Activated naive CD4-positive, alpha-beta T cell treated with Interleukin-2 at 50 U/mL for 16 hours (primary cell): ENCODE results near the gene FAM168A.

Source experiments
- DNase-seq: peaks from one replicate; pipeline ENCODE4 v3.0.0-alpha.2; 2020

FAM168A gene, protein sequence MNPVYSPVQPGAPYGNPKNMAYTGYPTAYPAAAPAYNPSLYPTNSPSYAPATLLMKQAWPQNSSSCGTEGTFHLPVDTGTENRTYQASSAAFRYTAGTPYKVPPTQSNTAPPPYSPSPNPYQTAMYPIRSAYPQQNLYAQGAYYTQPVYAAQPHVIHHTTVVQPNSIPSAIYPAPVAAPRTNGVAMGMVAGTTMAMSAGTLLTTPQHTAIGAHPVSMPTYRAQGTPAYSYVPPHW

GRCh38 chr11:73597956-73598718 lies at the start of gene FAM168A:
FAM168A (minus strand) TSS chr11:73598112; CDS start chr11:73468474, 129,638 bp downstream.
- DNase-seq, result peak; percentile 93

DNA sequence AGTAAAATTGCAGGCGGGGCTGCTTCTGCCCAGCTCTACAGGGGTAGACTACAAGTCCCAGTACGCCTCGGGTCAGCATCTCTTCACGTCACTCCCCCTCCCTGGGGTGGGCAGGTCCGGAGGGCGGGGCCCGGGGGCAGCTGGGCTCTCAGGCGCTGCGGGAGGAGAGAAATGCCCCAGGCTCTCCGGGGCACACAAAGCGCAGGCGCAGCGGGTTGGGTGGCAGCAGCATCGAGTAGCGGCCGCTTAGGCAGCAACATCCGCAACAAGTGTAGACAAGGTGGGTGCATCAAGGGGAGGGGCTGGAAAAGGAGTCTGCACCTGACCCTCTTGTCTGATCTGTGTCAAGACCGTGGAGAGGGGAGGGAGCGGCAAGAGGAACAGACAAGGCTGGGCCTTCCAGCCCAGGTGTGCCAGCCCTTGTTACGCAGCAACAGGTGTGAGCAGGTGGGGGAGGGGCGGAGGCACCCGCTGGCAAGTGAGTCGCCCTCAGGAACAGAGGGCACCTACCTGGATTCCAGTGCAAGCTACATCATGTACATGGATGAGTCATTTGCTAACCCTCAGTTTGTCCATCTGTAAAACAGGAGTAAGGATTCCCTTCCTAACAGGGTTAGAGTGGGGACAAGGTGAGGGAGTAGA lies 49.7 kb upstream of the FAM168A start:
- DNase-seq, result peak; percentile 95

DNA sequence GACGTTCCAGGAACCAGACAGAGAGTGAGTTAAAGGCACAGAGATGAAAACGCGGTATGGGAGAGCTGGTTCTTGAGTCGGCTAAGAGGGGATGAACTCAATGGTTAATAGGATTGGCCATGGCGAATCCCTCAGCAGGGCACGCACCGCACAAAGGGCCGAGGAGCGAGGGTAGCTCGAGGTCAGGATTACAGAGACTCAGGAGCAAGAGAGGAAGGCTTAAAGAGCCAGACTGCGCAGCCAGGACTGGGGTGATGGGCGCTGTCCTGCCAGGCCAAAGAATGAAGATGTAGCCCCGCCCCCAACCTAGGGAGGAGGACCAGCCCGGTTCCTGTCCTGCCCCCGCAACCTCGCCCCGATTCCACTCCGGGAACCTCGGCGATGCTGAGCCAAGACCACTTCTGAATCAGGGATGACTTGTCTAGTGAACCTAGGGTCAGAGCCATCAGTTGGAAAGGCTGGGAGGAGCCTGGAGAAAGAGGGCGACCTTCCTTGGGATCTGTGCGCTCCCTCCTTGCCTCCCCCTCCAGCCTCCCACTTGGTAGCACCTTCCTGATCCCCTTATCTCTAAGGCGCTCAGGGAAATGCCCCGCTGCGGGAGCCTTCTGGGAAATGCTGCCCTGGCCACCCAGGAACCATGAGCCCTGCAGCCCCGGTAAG lies 48.2 kb upstream of the FAM168A start, which contains the start of gene PLEKHB1:
Gene PLEKHB1 (plus strand): TSS at position 610 of the 660 bp plus-strand sequence. CDS start 28 bp downstream, at position 638.
- DNase-seq, result no peak

DNA sequence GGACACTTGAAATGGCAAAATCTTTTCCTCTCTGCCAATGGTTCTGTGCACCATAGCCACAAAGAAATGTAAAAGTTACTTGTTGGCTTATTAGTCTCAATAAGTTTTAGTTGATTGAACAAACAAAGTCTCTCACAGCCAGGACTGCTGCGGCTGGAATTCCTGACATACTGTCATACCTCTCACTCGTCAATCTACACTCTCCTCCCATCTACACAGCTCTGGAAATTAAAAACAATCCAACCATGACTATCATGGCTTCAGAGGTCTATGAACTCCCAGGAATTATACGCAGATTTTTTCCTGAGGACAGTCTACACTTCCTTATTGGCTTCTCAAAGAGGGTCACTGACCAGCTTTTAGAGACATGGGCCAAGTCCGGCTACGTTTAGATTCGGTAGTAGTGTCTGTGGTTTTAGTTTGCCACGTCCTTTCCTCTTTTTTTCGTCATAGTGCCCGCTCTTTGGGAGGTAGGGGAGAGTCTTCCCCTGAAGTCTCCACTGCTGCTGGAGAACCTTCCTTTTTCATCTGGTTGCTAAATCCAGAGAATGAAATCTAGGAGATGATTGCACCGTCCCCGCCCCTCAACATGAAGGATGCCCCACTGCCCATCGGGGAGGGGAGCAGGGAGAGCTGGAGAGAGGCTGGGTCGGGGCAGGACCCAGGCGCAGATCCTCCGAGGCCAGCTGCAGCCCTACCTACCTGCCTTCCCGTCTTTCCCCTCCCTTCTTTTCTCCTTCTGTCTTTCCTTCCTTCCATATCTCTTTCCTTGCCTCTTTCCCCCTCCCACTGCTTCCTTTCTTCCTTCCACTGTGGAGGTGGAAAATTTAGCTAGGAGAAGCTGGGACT lies 47.4 kb upstream of the FAM168A start:
- DNase-seq, result no peak

DNA sequence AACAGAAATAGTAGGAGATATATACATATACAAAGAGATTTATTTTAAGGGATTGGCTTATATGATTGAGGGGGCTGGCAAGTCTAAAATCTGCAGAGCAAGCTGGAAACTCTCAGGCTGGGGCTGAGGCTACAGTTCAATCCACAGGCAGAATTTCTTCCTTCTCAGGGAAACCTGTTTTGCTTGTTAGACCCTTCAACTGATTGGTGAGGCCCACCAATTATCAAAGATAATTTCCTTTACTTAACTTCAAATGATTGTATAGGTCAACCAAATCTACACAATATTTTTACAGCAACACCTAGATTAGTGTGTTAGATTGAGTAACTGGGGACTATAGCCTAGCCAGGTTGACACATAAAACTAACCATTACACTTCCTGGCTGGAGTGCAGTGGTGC lies 43.8 kb upstream of the FAM168A start:
- DNase-seq, result no peak

- no peak for DNase-seq
Observed at GRCh38 chr11:73640592-73640991, 42.7 kb upstream of the FAM168A start.

GRCh38 chr11:73637012-73637411 lies 39.1 kb upstream of the FAM168A start:
- DNase-seq, result no peak

DNA sequence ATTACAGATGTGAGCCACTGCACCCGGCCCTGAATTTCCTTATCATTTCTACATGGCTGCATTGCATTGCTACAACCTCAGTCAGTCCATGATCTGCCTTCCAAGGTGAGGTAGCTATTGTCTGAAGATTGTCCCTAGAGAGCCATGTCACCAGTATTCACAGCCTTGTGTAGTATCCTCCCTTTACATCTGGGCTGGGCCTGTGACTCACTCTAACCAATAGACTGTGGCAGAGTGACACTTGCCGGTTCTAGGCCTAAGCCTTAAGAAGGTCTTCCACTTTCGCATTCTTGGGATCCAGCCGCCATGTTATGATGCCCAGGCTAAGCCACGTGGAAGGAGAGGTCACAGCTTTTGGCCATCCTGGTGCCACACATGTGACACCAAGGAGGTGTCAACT lies 38.3 kb upstream of the FAM168A start:
- DNase-seq, result no peak

DNA sequence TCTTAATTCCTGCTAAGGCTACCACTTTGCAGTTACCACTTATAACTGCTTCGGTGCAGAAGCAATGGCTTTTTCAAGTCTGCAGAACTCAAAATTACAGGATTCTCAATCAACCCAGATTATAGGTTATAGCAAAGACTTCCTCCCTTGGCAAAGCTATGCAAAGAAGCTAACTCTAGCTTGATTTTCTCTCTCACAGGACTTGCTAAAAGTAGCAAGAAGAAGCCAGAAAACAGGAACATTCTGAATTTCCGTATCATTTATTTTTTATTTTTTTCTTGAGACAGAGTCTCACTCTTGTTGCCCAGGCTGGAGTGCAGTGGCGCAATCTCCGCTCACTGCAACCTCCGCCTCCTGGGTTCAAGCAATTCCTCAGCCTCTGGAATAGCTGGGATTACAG lies 37.8 kb upstream of the FAM168A start:
- DNase-seq, result no peak

- no peak for DNase-seq
Observed at GRCh38 chr11:73633999-73634398, 36.1 kb upstream of the FAM168A start.

DNA sequence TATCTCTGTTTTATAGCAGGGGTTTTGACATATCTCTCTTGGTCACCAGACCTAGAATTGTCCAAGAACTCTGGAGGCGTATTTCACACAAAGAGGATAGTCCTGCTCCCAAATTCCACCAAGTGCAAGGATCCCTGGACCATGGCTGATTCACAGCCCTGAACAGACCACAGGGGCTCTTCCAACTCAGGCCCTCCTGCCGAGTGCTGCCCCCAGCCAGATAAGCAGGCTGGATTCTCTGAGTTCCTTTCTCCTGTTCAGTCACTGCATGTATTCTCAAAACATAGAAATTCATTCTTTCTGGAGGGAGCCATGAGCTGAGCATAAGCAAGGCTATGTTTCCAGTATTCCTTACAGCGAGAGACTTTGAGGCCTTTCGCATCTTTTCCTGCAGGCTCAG lies 35.1 kb upstream of the FAM168A start:
- DNase-seq, result no peak

GRCh38 chr11:73629907-73630306 lies 32.0 kb upstream of the FAM168A start:
- DNase-seq, result no peak

DNA sequence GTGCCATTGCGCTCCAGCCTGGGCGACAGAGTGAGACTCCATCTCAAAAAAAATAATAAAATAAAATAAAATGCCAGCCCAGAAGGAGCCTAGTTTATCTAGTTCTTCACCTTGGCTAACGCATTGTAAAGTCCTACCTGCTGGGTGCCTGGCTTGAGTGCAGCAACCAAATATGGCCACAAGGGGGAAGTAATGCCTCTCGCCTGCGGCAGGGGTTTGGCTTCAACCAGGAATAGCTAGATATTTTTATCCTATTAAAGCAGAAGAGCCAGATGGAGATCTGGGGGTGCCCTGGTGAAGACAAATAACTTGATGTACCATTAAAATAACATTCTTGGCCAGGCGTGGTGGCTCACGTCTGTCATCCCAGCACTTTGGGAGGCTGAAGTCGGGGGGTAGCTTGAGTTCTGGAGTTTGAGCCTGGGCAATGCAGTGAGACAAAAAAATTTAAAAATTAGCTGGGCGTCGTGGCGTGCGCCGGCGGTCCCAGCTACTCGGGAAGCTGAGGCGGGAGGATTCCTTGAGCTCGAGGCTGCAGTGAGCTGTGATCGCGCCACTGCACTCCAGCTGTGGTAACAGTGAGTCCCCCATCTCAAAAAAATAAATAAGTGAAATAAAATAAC lies 27.9 kb upstream of the FAM168A start:
- DNase-seq, result peak; percentile 72

GRCh38 chr11:73623686-73624085 lies 25.8 kb upstream of the FAM168A start:
- DNase-seq, result no peak

DNA sequence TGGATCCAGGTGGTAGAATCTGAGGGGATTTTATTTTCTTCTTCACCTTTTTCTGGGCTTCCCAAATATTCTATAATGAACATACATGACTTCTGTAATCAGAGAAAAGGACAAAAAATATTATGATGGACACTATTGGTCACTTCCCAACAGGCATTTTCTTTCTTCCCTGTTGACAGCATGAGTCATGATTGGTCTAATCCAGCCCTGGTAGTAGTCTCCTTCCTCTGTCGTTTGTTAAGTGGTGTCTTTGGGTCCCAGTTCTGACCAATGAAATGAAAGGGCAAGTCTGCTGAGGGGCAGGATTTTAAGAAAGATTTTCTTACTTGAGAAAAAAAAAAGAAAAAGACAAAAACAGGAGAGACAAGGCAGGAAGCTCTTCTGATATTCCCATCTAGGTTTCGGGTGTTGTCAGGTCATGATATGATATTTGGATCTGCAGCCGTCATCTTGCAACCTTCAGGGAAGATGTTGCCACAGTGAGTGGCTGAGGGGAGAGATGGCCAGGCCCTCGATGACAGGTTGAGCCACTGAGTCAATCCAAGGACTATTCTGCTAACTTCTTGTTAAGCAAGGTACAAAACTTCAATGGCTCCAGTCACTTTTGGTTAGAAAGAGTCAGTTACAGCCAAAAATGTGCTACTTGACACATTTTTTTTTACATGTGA lies 25.1 kb upstream of the FAM168A start:
- no peak for DNase-seq

GRCh38 chr11:73614591-73614990 lies 16.7 kb upstream of the FAM168A start:
- no peak for DNase-seq

DNA sequence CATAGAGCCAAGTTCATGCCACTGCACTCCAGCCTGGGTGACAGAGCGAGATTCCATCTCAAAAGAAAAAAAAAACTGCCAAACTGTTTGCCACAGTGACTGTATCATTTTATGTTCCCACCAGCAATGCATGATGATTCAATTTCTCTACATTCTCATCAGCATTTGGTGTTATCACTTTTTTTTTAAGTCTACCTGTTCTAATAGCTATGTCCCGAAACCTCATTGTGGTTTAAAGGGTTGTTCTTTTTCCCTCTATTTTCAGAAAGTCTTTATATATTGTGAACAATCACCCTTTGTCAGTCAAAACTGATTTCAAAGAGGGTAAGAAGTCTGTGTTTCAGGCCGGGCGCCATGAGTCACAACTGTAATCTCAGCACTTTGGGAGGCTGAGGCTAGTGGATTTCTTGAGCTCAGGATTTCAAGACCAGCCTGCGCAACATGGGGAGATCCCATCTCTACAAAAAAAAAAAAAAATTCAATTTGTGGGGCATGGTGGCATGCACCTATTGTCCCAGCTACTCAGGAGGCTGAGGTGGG lies 14.8 kb upstream of the FAM168A start:
- no peak for DNase-seq

DNA sequence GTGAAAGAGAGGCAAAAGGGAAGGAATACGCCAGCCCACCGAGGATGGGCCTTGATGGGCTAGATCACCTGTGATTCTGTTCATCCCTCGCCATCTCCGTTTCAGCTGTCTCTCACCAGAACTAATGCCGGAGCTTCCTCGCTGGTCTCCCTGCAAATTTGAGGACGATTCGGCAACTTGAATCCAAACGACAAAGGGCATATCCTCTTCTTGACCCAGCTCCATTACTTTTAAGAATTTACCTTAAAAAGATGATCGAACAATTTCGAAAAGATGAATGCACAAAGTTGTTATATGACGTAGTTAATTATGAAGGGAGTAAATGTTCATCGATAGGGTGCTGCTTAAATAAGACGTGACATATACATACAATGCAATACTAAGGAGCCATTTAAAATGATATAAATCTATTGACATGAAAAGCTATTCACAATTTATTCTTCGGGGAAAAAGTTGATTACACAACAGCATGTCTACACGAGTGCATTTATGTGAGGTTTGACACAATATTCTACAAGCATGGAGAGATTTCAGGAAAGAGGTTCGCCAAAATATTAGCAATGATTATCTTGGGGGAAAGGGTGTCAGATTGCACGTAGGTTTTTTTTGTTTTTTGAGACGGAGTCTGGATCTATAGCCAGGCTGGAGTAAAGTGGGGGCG lies 937 bp upstream of the FAM168A start:
- DNase-seq, result no peak

DNA sequence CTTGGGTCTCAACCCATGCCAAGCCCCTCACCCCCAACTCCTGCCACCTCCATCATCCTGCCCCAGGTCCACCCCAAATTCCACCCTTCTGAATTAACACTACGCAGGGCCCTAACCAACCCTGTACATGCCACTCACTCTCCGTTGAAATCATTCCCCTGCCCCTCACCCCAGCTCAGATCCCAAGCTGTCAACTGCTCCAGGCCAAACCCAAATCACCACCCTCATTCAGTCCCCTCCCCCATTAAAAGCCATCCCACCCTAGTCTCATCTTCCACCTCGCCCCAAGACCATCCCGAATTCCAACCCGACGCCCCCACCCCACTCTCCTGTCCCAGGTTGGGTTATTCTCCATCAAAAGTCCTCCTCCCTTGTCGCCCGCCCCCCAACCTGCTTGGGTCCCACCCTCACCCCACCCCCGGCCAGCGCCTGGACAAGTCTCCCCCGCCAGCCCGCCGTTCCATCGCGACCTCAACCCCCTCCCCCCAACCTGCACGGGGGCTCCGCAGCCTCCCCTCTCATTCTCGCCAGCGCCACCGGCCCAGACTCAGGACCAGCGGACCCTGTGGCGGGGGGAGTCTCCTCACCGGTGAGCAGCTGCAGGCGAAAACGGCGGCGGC lies 466 bp downstream of the FAM168A start:
- no peak for DNase-seq

GRCh38 chr11:73596547-73596946 lies 1.4 kb downstream of the FAM168A start:
- no peak for DNase-seq
